ENCODE measurements around the gene SERGEF. TPM values are rescaled to one million over a fixed set of nuclear protein-coding genes. Genes with fewer than 3 reads are reported as not detected.
A peak's percentile ranks its signal among the peaks of the same experiment; 100 is the strongest.

SERGEF gene
- 10 to 100 TPM; 23.2 to 36.2 TPM for total RNA-seq

GRCh38 chr11:18012906-18013781, at the start of gene SERGEF:
Gene SERGEF, minus strand, starts transcription at chr11:18013047. Its CDS starts 37 bp downstream, at chr11:18013010.
- no peaks in the 10 kb centered on the region for H3K36me3 ChIP-seq
- TF ChIP-seq CTCF (IDR thresholded peaks at IDR 0.05): no peak
- H3K4me3 ChIP-seq: peak within 1 kb of the TSS; percentile 84
- no peaks in the 10 kb centered on the region for H3K27me3 ChIP-seq
- no peaks in the 10 kb centered on the region for H3K4me1 ChIP-seq
- intact Hi-C loops (cut with DNase I): no loop called here
- no peaks in the 10 kb centered on the region for H3K9me3 ChIP-seq
- DNase-seq: peak; percentile 97
- H3K9ac ChIP-seq (ENCODE audit: low read depth in 2 of 2, low read length in 2 of 2): peak within 1 kb of the TSS; percentile 77 to 92
- peak within 1 kb of the TSS; percentile 84 for H3K27ac ChIP-seq

- Histone ChIP-seq H3K36me3 (no peaks in the 10 kb centered on the region), H3K4me1 (no peaks in the 10 kb centered on the region), H3K27ac (no peak overlapping the region), H3K9me3 (no peaks in the 10 kb centered on the region), H3K4me3 (no peak overlapping the region), H3K9ac (ENCODE audit: low read depth in 2 of 2, low read length in 2 of 2) (no peak overlapping the region), H3K27me3 (no peaks in the 10 kb centered on the region)
- no peak for TF ChIP-seq CTCF (IDR thresholded peaks at IDR 0.05)
- DNase-seq: no peak
- intact Hi-C loops (cut with DNase I): no loop called here
Observed at GRCh38 chr11:18061351-18061750, 48.5 kb upstream of the SERGEF start.

- no peaks in the 10 kb centered on the region for H3K27me3 ChIP-seq
Observed at GRCh38 chr11:18056561-18057181, 43.8 kb upstream of the SERGEF start.

GRCh38 chr11:18054511-18055103, 41.8 kb upstream of the SERGEF start:
- Histone ChIP-seq H3K9ac (ENCODE audit: low read depth in 2 of 2, low read length in 2 of 2) (no peak overlapping the region), H3K4me1 (no peaks in the 10 kb centered on the region), H3K4me3 (no peak overlapping the region), H3K27ac (no peak overlapping the region), H3K9me3 (no peaks in the 10 kb centered on the region), H3K36me3 (no peaks in the 10 kb centered on the region), H3K27me3 (no peaks in the 10 kb centered on the region)
- TF ChIP-seq CTCF (IDR thresholded peaks at IDR 0.05): no peak
- intact Hi-C loops (cut with DNase I): no loop called here
- DNase-seq: no peak

More at GRCh38 chr11:18056561-18057181, 43.8 kb upstream of the SERGEF start:
- Histone ChIP-seq H3K27ac (no peak overlapping the region), H3K4me1 (no peaks in the 10 kb centered on the region), H3K9ac (ENCODE audit: low read depth in 2 of 2, low read length in 2 of 2) (no peak overlapping the region), H3K9me3 (no peaks in the 10 kb centered on the region), H3K36me3 (no peaks in the 10 kb centered on the region), H3K4me3 (no peak overlapping the region)
- DNase-seq: no peak
- TF ChIP-seq CTCF (IDR thresholded peaks at IDR 0.05): no peak
- intact Hi-C loops (cut with DNase I): no loop called here

- TF ChIP-seq CTCF (IDR thresholded peaks at IDR 0.05): no peak
- Histone ChIP-seq H3K27me3 (peaks cover 5% of the 10 kb centered on the region), H3K9me3 (no peaks in the 10 kb centered on the region), H3K4me1 (peaks cover 2% of the 10 kb centered on the region), H3K4me3 (no peak overlapping the region), H3K36me3 (no peaks in the 10 kb centered on the region), H3K27ac (no peak overlapping the region), H3K9ac (ENCODE audit: low read depth in 2 of 2, low read length in 2 of 2) (no peak overlapping the region)
- no peak for DNase-seq
- intact Hi-C loops (cut with DNase I): no loop called here
Observed at GRCh38 chr11:18050848-18051247, 38.0 kb upstream of the SERGEF start.
